BLaER1 treated with 17β-estradiol and CSF1 and Interleukin-3, amounts not matched to agents 10 nM and 100 nM (cell line): ENCODE results near the gene WNT9B.
A peak's percentile ranks its signal among the peaks of the same experiment; 100 is the strongest.

ENCODE experiments used
- H3K27ac ChIP-seq, 11 experiments: shearing (Covaris generic); formaldehyde crosslinking; 2 replicates each; pipeline ENCODE4 v1.8.1; 2022
- H3K27me3 ChIP-seq, 11 experiments: shearing (Covaris generic); formaldehyde crosslinking; 2 replicates each; pipeline ENCODE4 v1.8.1; 2022
- H3K36me3 ChIP-seq, 11 experiments: shearing (Covaris generic); formaldehyde crosslinking; 2 replicates each; pipeline ENCODE4 v1.8.1; 2022
- H3K4me1 ChIP-seq, 10 experiments: shearing (Covaris generic); formaldehyde crosslinking; 2 replicates each; pipeline ENCODE4 v1.8.1; 2022
- H3K4me2 ChIP-seq, 11 experiments: shearing (Covaris generic); formaldehyde crosslinking; 2 replicates each; pipeline ENCODE4 v1.8.1; 2022
- H3K4me3 ChIP-seq, 10 experiments: shearing (Covaris generic); formaldehyde crosslinking; 2 replicates each; pipeline ENCODE4 v1.8.1; 2022
- H3K9ac ChIP-seq, 11 experiments: shearing (Covaris generic); formaldehyde crosslinking; 2 replicates each; pipeline ENCODE4 v1.8.1; 2022
- H3K9me3 ChIP-seq, 11 experiments: shearing (Covaris generic); formaldehyde crosslinking; replicated peaks in 1 of 11; 2 replicates each; pipeline ENCODE4 v1.8.1; 2022
- H4K20me1 ChIP-seq, 11 experiments: shearing (Covaris generic); formaldehyde crosslinking; 2 replicates each; pipeline ENCODE4 v1.8.1; 2022
- Cebpa-rat ChIP-seq, 11 experiments: shearing (Covaris generic); IDR thresholded peaks; 2 replicates each; pipeline ENCODE4 v1.8.1; 2022

Gene WNT9B

DNA sequence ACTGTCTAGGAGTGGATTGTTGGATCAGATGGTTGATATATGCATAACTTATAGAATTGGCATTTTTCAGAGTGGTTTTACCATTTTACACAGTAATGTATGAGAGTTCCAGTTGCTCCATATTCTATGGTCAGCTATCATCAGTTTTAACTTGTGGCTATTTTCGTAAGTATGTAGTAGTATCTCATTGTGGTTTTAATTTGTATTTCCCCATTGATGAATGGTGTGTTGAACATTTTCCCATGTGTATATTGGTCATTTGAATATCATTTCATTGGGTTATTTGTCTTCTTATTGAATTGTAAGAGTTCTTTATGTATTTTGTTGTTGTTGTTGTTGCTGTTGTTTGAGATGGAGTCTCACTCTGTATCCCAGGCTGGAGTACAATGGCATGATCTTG is 6.2 kb downstream of the WNT9B start:
- Histone ChIP-seq H3K4me2 (no peak overlapping the region), H3K4me3 (no peak overlapping the region), H3K27me3 (peaks cover 12 to 21% (median 19%) of the 10 kb centered on the region in 11 experiments), H3K27ac (no peak overlapping the region), H4K20me1 (no peaks in the 10 kb centered on the region), H3K9ac (no peak overlapping the region), H3K4me1 (peaks cover 1 to 14% (median 8%) of the 10 kb centered on the region in 10 experiments), H3K9me3 (no peaks in the 10 kb centered on the region), H3K36me3 (no peaks in the 10 kb centered on the region)
- no peak for TF ChIP-seq Cebpa-rat (IDR thresholded peaks at IDR 0.05)

- Histone ChIP-seq H4K20me1 (no peaks in the 10 kb centered on the region), H3K27ac (no peak overlapping the region), H3K4me3 (no peak overlapping the region), H3K4me1 (peaks cover 24 to 38% (median 32%) of the 10 kb centered on the region in 10 experiments), H3K27me3 (no peaks in the 10 kb centered on the region), H3K9ac (no peak overlapping the region), H3K9me3 (no peaks in the 10 kb centered on the region), H3K4me2 (no peak overlapping the region), H3K36me3 (no peaks in the 10 kb centered on the region)
- TF ChIP-seq Cebpa-rat (IDR thresholded peaks at IDR 0.05): no peak
Observed at GRCh38 chr17:46859996-46860395, 8.6 kb downstream of the WNT9B start.

GRCh38 chr17:46862949-46863348 is 11.6 kb downstream of the WNT9B start:
- peak overlapping the region in 8 of 11 experiments; percentile 39 to 67 (median 50); a peak in 14 of 22 replicates for H3K9ac ChIP-seq
- peak overlapping the region in 8 of 10 experiments; percentile 24 to 46 (median 36); a peak in 10 of 20 replicates for H3K4me3 ChIP-seq
- no peaks in the 10 kb centered on the region for H3K27me3 ChIP-seq
- H3K27ac ChIP-seq: peak overlapping the region in 8 of 11 experiments; percentile 41 to 67 (median 57); a peak in 16 of 22 replicates
- no peak for TF ChIP-seq Cebpa-rat (IDR thresholded peaks at IDR 0.05)
- no peaks in the 10 kb centered on the region for H3K36me3 ChIP-seq
- no peaks in the 10 kb centered on the region for H3K9me3 ChIP-seq
- H3K4me1 ChIP-seq: peaks cover 35 to 63% (median 49%) of the 10 kb centered on the region in 10 experiments
- H3K4me2 ChIP-seq: peak overlapping the region; percentile 66 to 94 (median 89)
- no peaks in the 10 kb centered on the region for H4K20me1 ChIP-seq

GRCh38 chr17:46863383-46864121 is 12.2 kb downstream of the WNT9B start:
- H3K4me1 ChIP-seq: peaks cover 35 to 63% (median 49%) of the 10 kb centered on the region in 10 experiments
- no peak for TF ChIP-seq Cebpa-rat (IDR thresholded peaks at IDR 0.05)
- no peaks in the 10 kb centered on the region for H3K36me3 ChIP-seq
- no peaks in the 10 kb centered on the region for H3K9me3 ChIP-seq
- peak overlapping the region in 8 of 10 experiments; percentile 24 to 46 (median 36); a peak in 9 of 20 replicates for H3K4me3 ChIP-seq
- H3K9ac ChIP-seq: peak overlapping the region in 8 of 11 experiments; percentile 39 to 67 (median 50); a peak in 12 of 22 replicates
- no peaks in the 10 kb centered on the region for H4K20me1 ChIP-seq
- H3K27me3 ChIP-seq: no peaks in the 10 kb centered on the region
- peak overlapping the region in 8 of 11 experiments; percentile 41 to 70 (median 62); a peak in 15 of 22 replicates for H3K27ac ChIP-seq
- H3K4me2 ChIP-seq: peak overlapping the region; percentile 66 to 94 (median 89)

GRCh38 chr17:46865100-46865499 is 13.7 kb downstream of the WNT9B start:
- H3K4me2 ChIP-seq: peak overlapping the region; percentile 66 to 94 (median 89)
- TF ChIP-seq Cebpa-rat (IDR thresholded peaks at IDR 0.05): no peak

DNA sequence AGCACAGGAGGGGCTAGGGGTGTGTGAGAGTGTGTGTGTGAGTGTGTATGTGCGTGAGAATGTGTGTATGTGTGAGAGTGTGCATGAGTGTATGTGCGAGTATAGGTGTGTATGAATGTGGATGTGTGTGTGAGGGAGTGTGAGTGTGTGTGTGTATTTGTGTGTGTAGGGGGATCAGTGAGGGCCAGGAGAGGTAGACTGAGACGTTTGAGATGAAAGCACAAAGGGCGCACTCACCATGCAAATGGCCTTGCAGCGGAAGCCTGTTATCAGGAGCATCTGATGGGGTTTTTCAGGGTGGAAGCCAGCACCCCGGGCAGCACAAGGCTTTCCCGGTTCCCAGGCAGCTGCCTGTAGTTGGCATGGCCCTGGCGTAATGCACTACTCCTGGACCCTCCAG is 14.9 kb downstream of the WNT9B start:
- H3K36me3 ChIP-seq: no peaks in the 10 kb centered on the region
- H3K9ac ChIP-seq: no peak overlapping the region
- H3K27me3 ChIP-seq: no peaks in the 10 kb centered on the region
- H3K4me3 ChIP-seq: no peak overlapping the region
- peak overlapping the region in 3 of 11 experiments; percentile 63 to 67 (median 65); a peak in 1 of 22 replicates for H3K27ac ChIP-seq
- TF ChIP-seq Cebpa-rat (IDR thresholded peaks at IDR 0.05): no peak
- no peaks in the 10 kb centered on the region for H3K9me3 ChIP-seq
- no peaks in the 10 kb centered on the region for H4K20me1 ChIP-seq
- H3K4me2 ChIP-seq: peak overlapping the region in 9 of 11 experiments; percentile 66 to 94 (median 90); a peak in 11 of 22 replicates
- H3K4me1 ChIP-seq: peaks cover 35 to 62% (median 49%) of the 10 kb centered on the region in 10 experiments

More at GRCh38 chr17:46865100-46865499, 13.7 kb downstream of the WNT9B start:
- Histone ChIP-seq H3K9me3 (no peaks in the 10 kb centered on the region), H3K4me3 (peak overlapping the region in 4 of 10 experiments; percentile 1 to 41 (median 22); a peak in 5 of 20 replicates), H3K9ac (peak overlapping the region in 7 of 11 experiments; percentile 17 to 60 (median 45); a peak in 12 of 22 replicates), H3K27ac (peak overlapping the region in 8 of 11 experiments; percentile 11 to 70 (median 64); a peak in 13 of 22 replicates), H3K36me3 (no peaks in the 10 kb centered on the region), H4K20me1 (no peaks in the 10 kb centered on the region), H3K4me1 (peaks cover 35 to 63% (median 49%) of the 10 kb centered on the region in 10 experiments), H3K27me3 (no peaks in the 10 kb centered on the region)

DNA sequence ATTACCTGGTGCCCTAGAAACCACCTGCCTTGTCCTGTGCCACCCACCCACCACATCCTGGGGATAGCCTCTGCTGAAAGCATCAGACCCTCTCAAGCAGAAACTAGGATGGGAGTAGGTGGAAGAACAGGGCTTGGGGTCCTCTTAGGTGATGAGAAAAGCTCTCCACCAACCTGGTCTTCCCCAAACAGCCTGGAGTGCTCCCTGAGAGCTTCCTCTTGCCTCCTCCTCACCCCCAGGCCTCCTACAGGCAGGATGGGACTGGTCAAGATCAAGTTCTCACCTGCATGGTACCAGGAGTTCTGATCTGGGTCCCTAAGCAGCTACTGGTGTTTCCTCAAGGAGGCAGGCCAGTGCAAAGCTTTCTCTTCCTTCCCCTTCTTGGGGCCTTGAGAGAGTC is 15.4 kb downstream of the WNT9B start:
- no peaks in the 10 kb centered on the region for H4K20me1 ChIP-seq
- no peak overlapping the region for H3K9ac ChIP-seq
- no peak overlapping the region for H3K27ac ChIP-seq
- TF ChIP-seq Cebpa-rat (IDR thresholded peaks at IDR 0.05): no peak
- no peak overlapping the region for H3K4me3 ChIP-seq
- H3K4me2 ChIP-seq: peak overlapping the region in 6 of 11 experiments; percentile 32 to 94 (median 92); a peak in 7 of 22 replicates
- H3K9me3 ChIP-seq: no peaks in the 10 kb centered on the region
- H3K27me3 ChIP-seq: no peaks in the 10 kb centered on the region
- peaks cover 35 to 58% (median 47%) of the 10 kb centered on the region in 10 experiments for H3K4me1 ChIP-seq
- no peaks in the 10 kb centered on the region for H3K36me3 ChIP-seq

- no peak overlapping the region for H3K4me3 ChIP-seq
- TF ChIP-seq Cebpa-rat (IDR thresholded peaks at IDR 0.05): no peak
- H3K27ac ChIP-seq: no peak overlapping the region
- no peaks in the 10 kb centered on the region for H3K36me3 ChIP-seq
- H3K4me1 ChIP-seq: peaks cover 25 to 44% (median 34%) of the 10 kb centered on the region in 10 experiments
- no peak overlapping the region for H3K4me2 ChIP-seq
- H3K9ac ChIP-seq: no peak overlapping the region
- H3K9me3 ChIP-seq: no peaks in the 10 kb centered on the region
- H4K20me1 ChIP-seq: no peaks in the 10 kb centered on the region
- H3K27me3 ChIP-seq: no peaks in the 10 kb centered on the region
Observed at GRCh38 chr17:46868689-46869187, 17.4 kb downstream of the WNT9B start.

- H4K20me1 ChIP-seq: no peaks in the 10 kb centered on the region
- H3K27me3 ChIP-seq: no peaks in the 10 kb centered on the region
- H3K4me3 ChIP-seq: no peak overlapping the region
- TF ChIP-seq Cebpa-rat (IDR thresholded peaks at IDR 0.05): no peak
- no peak overlapping the region for H3K4me2 ChIP-seq
- H3K9me3 ChIP-seq: no peaks in the 10 kb centered on the region
- no peak overlapping the region for H3K27ac ChIP-seq
- H3K9ac ChIP-seq: no peak overlapping the region
- H3K36me3 ChIP-seq: no peaks in the 10 kb centered on the region
- peaks cover 25 to 44% (median 34%) of the 10 kb centered on the region in 10 experiments for H3K4me1 ChIP-seq
Observed at GRCh38 chr17:46869296-46869695, 17.9 kb downstream of the WNT9B start.
